Right kidney (tissue), 1 donor: ENCODE data around the gene SLC12A6.
"Not testable (repeated sequence)": the region's sequence is repeated elsewhere in the genome, so short reads cannot be mapped to it uniquely, and the experiment has no call there.

Experiments
- DNase-seq: peaks from one replicate; pipeline ENCODE4 v3.0.0-alpha.2; 2016

The SLC12A6 gene

GRCh38 chr15:34193272-34193671, 144.3 kb downstream of the SLC12A6 start:
- DNase-seq, result not testable (repeated sequence)

- no peak for DNase-seq
Measured at GRCh38 chr15:34188711-34189110, 148.9 kb downstream of the SLC12A6 start.

- DNase-seq, result no peak
Measured at GRCh38 chr15:34185666-34186065, 151.9 kb downstream of the SLC12A6 start.

- no peak for DNase-seq
Measured at GRCh38 chr15:34182942-34183341, 154.6 kb downstream of the SLC12A6 start.
